Upper lobe of left lung (tissue), 4 donors: ENCODE measurements around the gene TMEM135.

Source experiments
- CTCF ChIP-seq, 6 experiments: fragments of 450-650 bp in 4 of 6; fragments of 200-600 bp in 2 of 6; sonication (generic) in 2 of 6; IDR thresholded peaks; one replicate each; pipeline ENCODE4 v1.5.1; 2016 to 2019; ENCODE audit warnings: antibody characterized with exemption in 6 of 6
- EP300 ChIP-seq, 4 donors: sonication (generic); formaldehyde crosslinking; IDR thresholded peaks; one replicate each; pipeline ENCODE4 v1.5.1; 2017; ENCODE audit warnings: antibody characterized with exemption in 4 of 4, control low read depth in 2 of 4
- POLR2A ChIP-seq, 4 donors: fragments of 450-650 bp; IDR thresholded peaks; one replicate each; pipeline ENCODE4 v1.5.1; 2016 to 2017; ENCODE audit warnings: antibody characterized with exemption in 4 of 4, mild to moderate bottlenecking in 2 of 4
- POLR2AphosphoS5 ChIP-seq, 2 donors: sonication (generic); formaldehyde crosslinking; IDR thresholded peaks; one replicate each; pipeline ENCODE4 v1.5.1; 2017; ENCODE audit warnings: antibody characterized with exemption in 2 of 2

- TF ChIP-seq CTCF (IDR thresholded peaks at IDR 0.05) (no peak), POLR2A (IDR thresholded peaks at IDR 0.05) (no peak), EP300 (IDR thresholded peaks at IDR 0.05) (no peak), POLR2AphosphoS5 (IDR thresholded peaks at IDR 0.05) (no peak)
These were observed 39.2 kb downstream of the TMEM135 start for GRCh38 chr11:87076874-87077429.
